Aorta (tissue), 5 donors: ENCODE measurements around the gene DNM1L. TPM values are rescaled to one million over a fixed set of nuclear protein-coding genes. Genes with fewer than 3 reads are reported as not detected.
"Not testable (repeated sequence)": the region's sequence is repeated elsewhere in the genome, so short reads cannot be mapped to it uniquely, and the experiment has no call there.

Experiments used
- ATAC-seq: fragments of 200-7000 bp; cut with Tn5 transposase; one replicate; pipeline ENCODE4 v1.9.1; 2022; ENCODE audit warnings: moderate library complexity; ENCODE audit not compliant: low FRiP score
- DNase-seq, 2 donors: peaks; one replicate each; pipeline ENCODE4 v3.0.0-alpha.2; 2020
- H3K27ac ChIP-seq, 2 donors: one replicate each; pipeline ENCODE4 v1.5.1; 2013; ENCODE audit warnings: low read length in 2 of 2, mild to moderate bottlenecking in 2 of 2, moderate library complexity in 2 of 2, control low read depth in 1 of 2, inconsistent platforms in 1 of 2, low read depth in 1 of 2
- H3K27me3 ChIP-seq, 2 donors: one replicate each; pipeline ENCODE4 v1.6.1; 2013; ENCODE audit warnings: control low read depth in 1 of 2, low read length in 1 of 2, mild to moderate bottlenecking in 1 of 2, moderate library complexity in 1 of 2; ENCODE audit not compliant: insufficient read depth in 2 of 2, control insufficient read depth in 1 of 2
- H3K36me3 ChIP-seq, 2 donors: one replicate each; pipeline ENCODE4 v1.6.1; 2013; ENCODE audit warnings: control low read depth in 1 of 2, low read length in 1 of 2, mild to moderate bottlenecking in 1 of 2; ENCODE audit not compliant: insufficient read depth in 2 of 2, control insufficient read depth in 1 of 2
- H3K4me1 ChIP-seq, 2 donors: one replicate each; pipeline ENCODE4 v1.6.1; 2013; ENCODE audit warnings: low read length in 2 of 2, control low read depth in 1 of 2, mild to moderate bottlenecking in 1 of 2, moderate library complexity in 1 of 2; ENCODE audit not compliant: insufficient read depth in 2 of 2, control insufficient read depth in 1 of 2
- H3K4me3 ChIP-seq, 2 donors: one replicate each; pipeline ENCODE4 v1.5.1; 2013; ENCODE audit warnings: low read length in 2 of 2, control low read depth in 1 of 2, mild to moderate bottlenecking in 1 of 2
- H3K9me3 ChIP-seq: one replicate; pipeline ENCODE4 v1.6.1; 2013; ENCODE audit warnings: mild to moderate bottlenecking, low read length; ENCODE audit not compliant: control insufficient read depth
- WGBS, 2 donors: extraction: QIAGEN DNeasy Blood & Tissue Kit; methylation state at CpG; one replicate each; pipeline ENCODE4 v1.1.7; 2013; 5-methylcytosine and 5-hydroxymethylcytosine counted together
- intact Hi-C, 2 donors: fragments of 100-400 bp; cut with DNase I; formaldehyde crosslinking; loops; one replicate each; pipeline versions ENCODE4 v1.14.2 to v1.15.0; 2022
- polyA plus RNA-seq, 2 donors: library from polyadenylated mRNA; stranded (reverse); fragments of 200-250 nt; gene quantifications; one replicate each; pipeline ENCODE4 v1.2.3, GENCODE V29; 2013
- total RNA-seq, 2 donors: library from RNA; stranded (reverse); fragmentation: NEBNext Ultra II Directional; extraction: Animal tissue kit (Norgen Biotek cat#: 25700); gene quantifications; one replicate each; pipeline ENCODE4 v1.2.1, GENCODE V29; 2021
- donor health status: healthy with polysubstance abuse.
- donor health status: Bipolar disorder and iron deficiency.
- donor health status: DM: no; HTN: no; CAD: no.
- donor health status: DM: no; HTN: no; CAD: no.
- donor health status: DM: yes; HTN: yes; CAD: no.

Gene DNM1L
- total and polyA plus RNA-seq, 4 donors = 20.4 to 92.5 (median 52.8) TPM

DNA sequence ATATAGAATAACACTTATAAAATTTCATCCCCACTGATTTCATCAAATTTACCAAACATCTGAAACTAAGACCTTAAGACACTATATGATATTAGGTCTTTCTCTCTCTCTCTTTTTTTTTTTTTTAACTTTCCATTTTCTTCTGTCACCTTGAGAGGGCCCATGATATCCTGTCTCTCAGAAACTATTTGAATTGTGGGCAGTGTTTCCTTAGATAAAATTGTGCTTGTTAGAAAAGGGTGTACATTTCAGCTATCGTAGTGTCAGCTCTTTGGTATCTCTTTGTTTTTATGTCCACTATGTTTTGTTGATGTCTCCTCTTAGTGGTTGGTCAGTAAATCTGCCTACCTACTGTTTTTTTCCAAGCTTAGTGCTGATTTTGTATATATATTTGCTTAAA, 23.8 kb downstream of the DNM1L start:
- intact Hi-C loops = no loop called here
- no peak overlapping the region for H3K4me3 ChIP-seq
- no peaks in the 10 kb centered on the region for H3K9me3 ChIP-seq
- 86 to 92% methylated on average over 1 of the region's 1 CpG for WGBS, 2 donors
- no peak overlapping the region for H3K27ac ChIP-seq
- DNase-seq (no peak), ATAC-seq (no peak)
- no peaks in the 10 kb centered on the region for H3K36me3 ChIP-seq
- no peaks in the 10 kb centered on the region for H3K4me1 ChIP-seq
- H3K27me3 ChIP-seq = no peaks in the 10 kb centered on the region

DNA sequence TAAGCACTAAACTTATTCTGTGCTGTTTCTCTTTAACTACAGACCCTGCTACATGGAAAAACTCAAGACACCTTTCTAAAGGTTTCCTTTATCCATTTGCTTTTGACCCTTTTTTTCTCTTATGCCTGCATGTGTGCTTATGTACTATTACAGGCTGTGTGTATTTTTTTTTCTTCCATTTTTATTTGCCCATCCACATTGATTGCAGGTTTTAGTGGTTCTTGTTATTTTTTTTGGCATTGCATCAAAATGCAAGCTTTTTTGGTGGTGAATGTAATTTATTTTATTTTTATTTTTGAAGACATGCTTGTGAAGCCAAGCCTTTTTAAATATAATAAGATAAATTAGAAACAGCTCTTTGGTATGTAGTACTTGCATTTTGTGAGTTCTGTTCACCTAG, 26.7 kb downstream of the DNM1L start:
- Histone ChIP-seq H3K27ac (no peak overlapping the region), H3K27me3 (no peaks in the 10 kb centered on the region), H3K4me1 (no peaks in the 10 kb centered on the region), H3K4me3 (no peak overlapping the region), H3K36me3 (peaks cover 0 to under 1% of the 10 kb centered on the region in 2 donors), H3K9me3 (no peaks in the 10 kb centered on the region)
- ATAC-seq (no peak), DNase-seq (no peak)
- intact Hi-C loops = no loop called here

DNA sequence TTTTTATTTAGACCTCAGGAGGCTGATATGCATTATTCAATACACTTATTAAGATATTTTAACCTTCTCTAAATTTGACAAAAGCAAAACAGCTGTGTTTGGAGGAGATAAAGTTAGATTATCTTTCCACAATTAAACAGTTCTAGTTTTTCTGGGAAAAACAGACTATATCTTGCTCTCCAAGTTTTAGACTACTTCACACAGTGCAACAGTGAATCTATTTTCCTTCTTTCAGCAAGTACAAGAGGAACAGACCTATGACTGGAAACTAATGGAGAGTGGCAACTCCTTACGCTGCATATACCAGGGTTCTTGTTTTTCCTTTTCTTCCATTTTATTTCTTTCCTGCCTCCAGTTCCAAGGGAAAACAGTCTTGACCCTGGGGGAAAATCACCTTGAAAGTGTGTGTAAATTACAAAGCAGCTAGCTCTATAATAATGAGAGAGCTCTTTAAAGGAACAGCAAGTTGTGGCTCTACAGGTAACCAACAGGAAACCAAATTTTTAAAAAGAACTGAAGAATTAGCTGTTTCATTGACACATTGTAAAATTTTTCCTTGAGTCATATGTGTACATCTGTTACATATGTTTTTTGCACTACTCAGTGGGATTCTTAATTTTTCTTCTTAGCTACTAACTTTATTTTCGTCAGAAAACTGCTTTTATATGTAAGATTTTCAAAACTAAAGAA, 27.4 kb downstream of the DNM1L start:
- no peak overlapping the region for H3K27ac ChIP-seq
- no peak overlapping the region for H3K4me3 ChIP-seq
- ATAC-seq (no peak), DNase-seq (no peak)
- 89% methylated on average over 2 of the region's 2 CpGs for WGBS, 2 donors
- no peaks in the 10 kb centered on the region for H3K4me1 ChIP-seq
- no peaks in the 10 kb centered on the region for H3K9me3 ChIP-seq
- no peaks in the 10 kb centered on the region for H3K27me3 ChIP-seq
- intact Hi-C loops = no loop called here
- peaks cover 0 to 3% of the 10 kb centered on the region in 2 donors for H3K36me3 ChIP-seq

DNA sequence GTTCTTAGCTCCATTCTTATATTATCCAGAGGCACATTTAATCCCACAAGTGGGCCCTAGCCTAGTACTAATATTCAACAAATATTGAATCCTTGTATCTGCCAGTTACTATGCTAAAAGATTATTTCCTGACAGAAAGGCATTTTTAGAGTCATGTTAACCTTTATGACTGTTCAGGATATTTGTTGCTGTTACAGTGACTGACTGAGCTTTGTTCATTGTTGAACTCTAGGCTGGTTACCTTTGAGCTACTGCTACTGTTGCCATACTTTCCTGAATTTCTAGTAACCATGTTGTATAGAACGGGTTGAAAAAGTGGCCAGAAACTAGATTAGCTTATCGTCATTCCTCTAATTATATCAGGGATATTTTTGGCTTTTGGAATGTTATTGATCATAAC, 29.8 kb downstream of the DNM1L start:
- no peak overlapping the region for H3K27ac ChIP-seq
- DNase-seq (no peak), ATAC-seq (no peak)
- H3K27me3 ChIP-seq = no peaks in the 10 kb centered on the region
- peaks cover 0 to 6% of the 10 kb centered on the region in 2 donors for H3K36me3 ChIP-seq
- WGBS, 2 donors = 67 to 73% methylated on average over 2 of the region's 2 CpGs
- no peak overlapping the region for H3K4me3 ChIP-seq
- H3K9me3 ChIP-seq = no peaks in the 10 kb centered on the region
- intact Hi-C loops = no loop called here
- H3K4me1 ChIP-seq = no peaks in the 10 kb centered on the region

DNA sequence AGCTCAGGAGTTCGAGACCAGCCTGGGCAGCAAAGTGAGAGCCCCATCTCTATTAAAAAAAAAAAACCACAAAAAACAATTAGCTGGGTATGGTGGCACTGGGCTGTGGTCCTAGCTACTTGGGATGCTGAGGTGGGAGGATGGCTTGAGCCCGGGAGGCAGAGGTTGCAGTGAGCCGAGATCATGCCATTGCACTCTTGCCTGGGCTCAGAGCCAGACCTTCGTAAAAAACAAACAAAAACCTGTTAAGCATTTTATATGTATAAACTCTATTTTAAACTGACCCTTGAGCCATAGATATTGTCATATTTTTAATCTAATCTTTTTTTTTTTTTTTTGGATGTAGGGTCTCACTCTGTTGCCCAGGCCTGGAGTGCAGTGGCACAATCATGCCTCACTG, 35.7 kb downstream of the DNM1L start:
- Histone ChIP-seq H3K4me3 (no peak overlapping the region), H3K9me3 (no peaks in the 10 kb centered on the region), H3K36me3 (peaks cover 0 to 6% of the 10 kb centered on the region in 2 donors), H3K27ac (no peak overlapping the region), H3K27me3 (no peaks in the 10 kb centered on the region), H3K4me1 (no peaks in the 10 kb centered on the region)
- ATAC-seq (no peak), DNase-seq (no peak)
- intact Hi-C loops = no loop called here
- WGBS, 2 donors = 68 to 71% methylated on average over 4 of the region's 4 CpGs

DNA sequence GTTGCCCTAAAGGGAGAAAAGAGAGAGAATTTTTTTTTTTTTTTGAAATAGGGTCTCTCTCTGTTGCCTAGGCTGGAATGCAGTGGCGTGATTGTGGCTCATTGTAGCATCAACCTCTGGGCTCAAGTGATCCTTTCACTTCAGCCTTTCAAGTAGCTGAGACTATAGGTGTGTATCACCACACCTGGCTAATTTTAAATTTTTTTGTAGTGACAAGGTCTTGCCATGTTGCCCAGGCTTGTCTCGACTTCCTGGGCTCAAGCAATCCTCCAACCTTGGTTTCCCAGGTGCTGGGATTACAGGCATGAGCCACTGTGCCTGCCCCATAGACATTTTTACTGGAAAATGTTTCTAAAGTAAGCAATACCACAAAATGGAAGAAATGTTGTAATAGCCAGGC, 39.8 kb downstream of the DNM1L start:
- ATAC-seq (no peak), DNase-seq (no peak)

DNA sequence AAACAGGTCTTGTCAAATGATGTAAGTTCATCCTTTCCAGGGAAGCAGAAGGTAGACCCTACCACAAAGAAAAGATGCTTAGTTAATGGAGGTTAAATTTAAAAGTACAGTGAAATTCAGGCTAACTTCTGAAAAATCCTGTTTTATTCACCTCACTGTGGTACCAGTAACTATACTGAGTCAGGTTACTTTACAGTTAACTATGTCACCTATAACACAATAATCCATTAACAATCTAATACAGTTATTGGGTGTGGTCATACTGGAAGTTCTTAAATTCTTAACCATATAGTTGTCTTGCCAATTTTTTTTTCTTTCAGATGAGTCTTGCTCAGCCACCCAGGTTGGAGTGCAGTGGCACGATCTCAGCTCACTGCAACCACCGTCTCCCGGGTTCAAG, 46.2 kb downstream of the DNM1L start:
- not testable (repeated sequence) for DNase-seq

More for the DNA sequence above, 39.8 kb downstream of the DNM1L start:
- WGBS, 2 donors = 94 to 98% methylated on average over 2 of the region's 2 CpGs
- Histone ChIP-seq H3K27ac (no peak overlapping the region), H3K4me1 (no peaks in the 10 kb centered on the region), H3K9me3 (no peaks in the 10 kb centered on the region), H3K36me3 (no peaks in the 10 kb centered on the region), H3K4me3 (no peak overlapping the region), H3K27me3 (no peaks in the 10 kb centered on the region)
- intact Hi-C loops = no loop called here

DNA sequence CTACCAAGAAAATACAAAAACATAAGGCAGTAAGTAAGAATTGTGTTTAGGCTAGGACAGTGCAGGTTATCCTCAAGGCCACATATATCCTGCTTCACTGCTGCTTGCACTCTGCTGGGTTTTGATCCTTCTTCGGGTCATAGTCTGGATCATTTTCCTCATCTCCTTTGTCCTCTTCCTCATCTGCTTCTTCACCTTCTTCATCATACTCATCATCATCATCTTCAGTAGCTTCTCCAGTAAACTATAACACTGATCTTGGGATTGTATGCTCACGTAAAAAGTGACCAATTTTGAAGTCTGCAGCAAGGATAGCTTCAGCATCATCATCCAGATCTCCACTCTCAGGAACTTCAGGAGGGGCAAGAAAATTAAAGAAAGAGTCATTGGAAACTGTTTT, 47.2 kb downstream of the DNM1L start:
- no peaks in the 10 kb centered on the region for H3K4me1 ChIP-seq
- peaks cover 0 to 6% of the 10 kb centered on the region in 2 donors for H3K36me3 ChIP-seq
- intact Hi-C loops = no loop called here
- WGBS, 2 donors = 99 to 100% methylated on average over 2 of the region's 2 CpGs
- no peaks in the 10 kb centered on the region for H3K9me3 ChIP-seq
- H3K4me3 ChIP-seq = no peak overlapping the region
- no peaks in the 10 kb centered on the region for H3K27me3 ChIP-seq
- no peak overlapping the region for H3K27ac ChIP-seq
- no peak for ATAC-seq
- no peak for DNase-seq

More for the DNA sequence above, 46.2 kb downstream of the DNM1L start:
- WGBS, 2 donors = 97 to 98% methylated on average over 3 of the region's 3 CpGs
- H3K4me1 ChIP-seq, H3K36me3 ChIP-seq, H3K27me3 ChIP-seq, ATAC-seq, intact Hi-C loops, H3K27ac ChIP-seq, H3K9me3 ChIP-seq, H3K4me3 ChIP-seq: not testable (repeated sequence)

DNA sequence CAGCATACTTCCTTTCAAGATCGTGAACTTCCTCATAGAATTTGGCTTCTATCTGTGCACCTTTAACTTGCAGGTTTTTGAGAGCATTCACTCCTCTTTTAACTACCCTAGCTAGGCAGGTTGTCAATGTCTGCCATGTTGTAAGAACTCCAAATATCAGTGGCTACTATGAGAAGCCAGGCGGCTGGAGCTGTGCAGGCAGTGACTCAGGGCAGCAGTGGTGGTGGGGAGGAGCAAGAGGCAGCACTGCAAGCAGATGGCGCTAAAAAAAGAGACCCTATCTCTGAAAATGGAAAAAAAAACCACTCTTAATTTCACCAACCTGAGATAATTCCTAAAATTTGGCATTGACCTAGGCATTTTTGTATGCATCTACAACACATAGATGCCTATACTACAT, 48.1 kb downstream of the DNM1L start:
- H3K36me3 ChIP-seq = peaks cover 0 to 6% of the 10 kb centered on the region in 2 donors
- H3K4me1 ChIP-seq = no peaks in the 10 kb centered on the region
- H3K27ac ChIP-seq = no peak overlapping the region
- H3K27me3 ChIP-seq = no peaks in the 10 kb centered on the region
- no peaks in the 10 kb centered on the region for H3K9me3 ChIP-seq
- ATAC-seq = no peak
- no peak for DNase-seq
- no peak overlapping the region for H3K4me3 ChIP-seq
- intact Hi-C loops = no loop called here
- 84 to 88% methylated on average over 3 of the region's 3 CpGs for WGBS, 2 donors
